OCI-LY7 (cell line): ENCODE measurements around the gene KIF16B. TPM values are rescaled to one million over a fixed set of nuclear protein-coding genes. Genes with fewer than 3 reads are reported as not detected.

Experiments used
- BruUV-seq: library from RNA; stranded (reverse); fragments of 400-500 nt; replicated peaks from 2 replicates; lab custom pipeline; 2021; lab: Mats Ljungman, UMichigan
- CTCF ChIA-PET: fragments of 300-600 bp; sonication (Branson Sonifier 250); formaldehyde crosslinking; loops from one replicate; lab custom pipeline; 2022; ENCODE audit warnings: antibody characterized with exemption; ENCODE audit not compliant: unreplicated experiment; lab: Charles Lee
- POLR2A ChIA-PET: fragments of 300-600 bp; sonication (Branson Sonifier 250); formaldehyde crosslinking; loops from one replicate; lab custom pipeline; 2022; ENCODE audit warnings: antibody characterized with exemption; lab: Charles Lee
- DNase-seq: peaks from one replicate; pipeline ENCODE4 v3.0.0-alpha.2; 2015; ENCODE audit warnings: low spot score
- H2AFZ ChIP-seq: fragments of 200-600 bp; sonication (generic), shearing (Covaris generic); 2 replicates; pipeline ENCODE4 v1.6.1; 2014; ENCODE audit warnings: mild to moderate bottlenecking, antibody characterized with exemption, low read length, moderate library complexity
- H3K27ac ChIP-seq: fragments of 200-600 bp; sonication (generic); 2 replicates; pipeline ENCODE4 v1.5.1; 2014; ENCODE audit warnings: mixed run types, low read depth, mild to moderate bottlenecking, moderate library complexity, low read length, inconsistent platforms; ENCODE audit not compliant: poor library complexity, severe bottlenecking
- H3K36me3 ChIP-seq: fragments of 200-600 bp; sonication (generic); 2 replicates; pipeline ENCODE4 v1.6.1; 2014; ENCODE audit warnings: mild to moderate bottlenecking, antibody characterized with exemption, low read length, moderate library complexity, mixed read lengths; ENCODE audit not compliant: insufficient read depth
- H3K4me1 ChIP-seq: fragments of 200-600 bp; sonication (generic); 2 replicates; pipeline ENCODE4 v1.5.1; 2014; ENCODE audit warnings: mild to moderate bottlenecking, low read length; ENCODE audit not compliant: insufficient read depth, poor library complexity, severe bottlenecking
- H3K4me2 ChIP-seq: fragments of 200-600 bp; sonication (generic); 2 replicates; pipeline ENCODE4 v1.6.1; 2014; ENCODE audit warnings: mild to moderate bottlenecking, low read length
- H3K4me3 ChIP-seq: fragments of 200-600 bp; sonication (generic); 2 replicates; pipeline ENCODE4 v1.5.1; 2014; ENCODE audit warnings: mild to moderate bottlenecking, low read depth, low read length; ENCODE audit not compliant: poor library complexity, severe bottlenecking
- H3K79me2 ChIP-seq: fragments of 200-600 bp; sonication (generic); 2 replicates; pipeline ENCODE4 v1.6.1; 2016; ENCODE audit warnings: low read depth, mild to moderate bottlenecking, low read length, moderate library complexity, mixed read lengths; ENCODE audit not compliant: insufficient read depth
- H3K9me2 ChIP-seq: fragments of 200-600 bp; sonication (generic); 2 replicates; pipeline ENCODE4 v1.6.1; 2016; ENCODE audit warnings: mild to moderate bottlenecking, low read length, mixed read lengths; ENCODE audit not compliant: insufficient read depth
- H3K9me3 ChIP-seq: fragments of 200-600 bp; sonication (generic); 2 replicates; pipeline ENCODE4 v1.6.1; 2014; ENCODE audit warnings: mild to moderate bottlenecking, mixed run types, low read length, mixed read lengths
- H4K20me1 ChIP-seq: fragments of 200-600 bp; sonication (generic); 2 replicates; pipeline ENCODE4 v1.6.1; 2014; ENCODE audit warnings: mild to moderate bottlenecking, antibody characterized with exemption, low read length, moderate library complexity, mixed read lengths; ENCODE audit not compliant: insufficient read depth
- EZH2phosphoT487 ChIP-seq: fragments of 200-600 bp; sonication (generic); IDR thresholded peaks from 2 replicates; pipeline ENCODE4 v1.6.1; 2018; ENCODE audit warnings: low read depth, borderline replicate concordance, mild to moderate bottlenecking, mixed run types, antibody characterized with exemption, low read length, moderate library complexity, mixed read lengths
- intact Hi-C: fragments of 100-400 bp; cut with micrococcal nuclease; formaldehyde crosslinking; loops from one replicate; pipeline ENCODE4 v1.10.0; 2022; ENCODE audit not compliant: unreplicated experiment
- total RNA-seq, 2 experiments: library from RNA; depleted of rRNA in 1 of 2; stranded (reverse); fragments of >200 nt in 1 of 2; shearing (Covaris generic) in 1 of 2; gene quantifications; 2 replicates each; pipeline ENCODE4 v1.2.3, GENCODE V29; 2014 to 2022
- TF ChIP-seq, protein P1 (sequence below): fragments of 200-600 bp; sonication (generic); conservative IDR thresholded peaks from 2 replicates; pipeline ENCODE4 v1.5.1; 2014; ENCODE audit warnings: mild to moderate bottlenecking, antibody characterized with exemption, low read length, moderate library complexity, mixed read lengths

The KIF16B gene
- total RNA-seq, 2 experiments from 2014 or later: 6.2 to 11.2 TPM

DNA sequence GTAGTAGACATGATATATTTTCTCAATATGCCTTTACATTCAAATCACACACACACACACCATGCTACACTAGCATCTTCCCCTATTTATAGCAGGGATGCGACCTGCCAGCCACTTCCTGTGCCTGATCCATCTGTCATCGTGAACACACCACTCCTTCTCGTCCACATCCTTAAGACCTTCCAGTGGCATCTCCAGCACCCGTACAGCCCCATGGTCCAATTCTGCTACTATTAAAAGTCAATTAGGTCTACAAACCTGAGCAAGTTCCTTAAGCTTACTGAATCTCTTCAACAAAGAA is 54.5 kb downstream of the KIF16B start:
- Histone ChIP-seq H3K4me1 (peaks cover 7% of the 10 kb centered on the region), H3K9me3 (no peaks in the 10 kb centered on the region), H2AFZ (no peak overlapping the region), H3K4me3 (no peak overlapping the region), H4K20me1 (no peaks in the 10 kb centered on the region), H3K36me3 (no peaks in the 10 kb centered on the region), H3K27ac (no peak overlapping the region), H3K79me2 (no peaks in the 10 kb centered on the region), H3K4me2 (no peak overlapping the region), H3K9me2 (no peaks in the 10 kb centered on the region)
- no TSS peak for BruUV-seq
- TF ChIP-seq, protein P1, sequence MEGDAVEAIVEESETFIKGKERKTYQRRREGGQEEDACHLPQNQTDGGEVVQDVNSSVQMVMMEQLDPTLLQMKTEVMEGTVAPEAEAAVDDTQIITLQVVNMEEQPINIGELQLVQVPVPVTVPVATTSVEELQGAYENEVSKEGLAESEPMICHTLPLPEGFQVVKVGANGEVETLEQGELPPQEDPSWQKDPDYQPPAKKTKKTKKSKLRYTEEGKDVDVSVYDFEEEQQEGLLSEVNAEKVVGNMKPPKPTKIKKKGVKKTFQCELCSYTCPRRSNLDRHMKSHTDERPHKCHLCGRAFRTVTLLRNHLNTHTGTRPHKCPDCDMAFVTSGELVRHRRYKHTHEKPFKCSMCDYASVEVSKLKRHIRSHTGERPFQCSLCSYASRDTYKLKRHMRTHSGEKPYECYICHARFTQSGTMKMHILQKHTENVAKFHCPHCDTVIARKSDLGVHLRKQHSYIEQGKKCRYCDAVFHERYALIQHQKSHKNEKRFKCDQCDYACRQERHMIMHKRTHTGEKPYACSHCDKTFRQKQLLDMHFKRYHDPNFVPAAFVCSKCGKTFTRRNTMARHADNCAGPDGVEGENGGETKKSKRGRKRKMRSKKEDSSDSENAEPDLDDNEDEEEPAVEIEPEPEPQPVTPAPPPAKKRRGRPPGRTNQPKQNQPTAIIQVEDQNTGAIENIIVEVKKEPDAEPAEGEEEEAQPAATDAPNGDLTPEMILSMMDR: no peak
- no peak for TF ChIP-seq EZH2phosphoT487
- intact Hi-C loops: loop anchor here (1.0 kb wide), 1 partner anchor 243 kb away; no protein-coding TSS in a partner anchor
- no peak for DNase-seq
- POLR2A ChIA-PET: no interaction called here
- CTCF ChIA-PET: no interaction called here

DNA sequence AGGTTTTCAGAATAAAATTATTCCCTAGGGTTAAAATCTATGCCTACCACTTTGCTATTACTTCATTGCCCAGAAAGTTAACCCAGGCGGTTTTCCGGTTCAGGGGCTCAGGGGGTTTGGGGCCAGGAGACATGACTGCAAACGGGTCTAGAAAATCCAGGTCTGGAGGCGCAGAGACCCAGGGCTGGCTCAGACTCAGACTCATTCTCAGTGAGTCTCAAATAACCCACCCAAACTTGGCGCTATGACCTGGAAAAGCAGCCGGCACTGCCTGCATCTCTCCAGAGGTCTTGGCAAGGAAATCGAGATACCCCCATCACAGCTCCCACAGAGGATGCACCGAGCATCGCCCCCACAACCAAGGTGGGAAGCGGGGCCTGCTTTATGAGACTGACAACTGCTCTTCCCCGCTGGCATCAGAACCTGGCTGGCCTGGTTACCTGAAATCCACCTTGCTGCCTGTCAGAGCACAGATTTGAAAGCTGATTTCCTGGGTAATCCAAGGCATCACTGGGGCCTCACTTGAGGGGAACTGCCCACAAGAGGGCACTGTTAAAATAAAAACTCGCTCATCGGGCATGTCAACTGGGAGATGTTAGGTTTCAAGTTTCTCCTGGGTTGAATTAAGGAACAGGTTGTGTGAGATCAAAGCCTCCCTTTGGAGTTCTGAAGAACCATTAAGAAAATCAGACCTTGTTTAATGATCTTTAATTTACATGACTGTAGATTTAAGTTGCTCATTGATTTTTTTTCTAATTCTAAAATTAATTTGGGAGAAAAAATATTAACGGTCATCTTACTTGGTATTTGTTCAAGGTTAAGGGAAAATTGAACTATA is 55.1 kb downstream of the KIF16B start:
- POLR2A ChIA-PET: no interaction called here
- Histone ChIP-seq H3K36me3 (no peaks in the 10 kb centered on the region), H4K20me1 (no peaks in the 10 kb centered on the region), H3K4me1 (peaks cover 7% of the 10 kb centered on the region), H3K4me3 (no peak overlapping the region), H3K4me2 (no peak overlapping the region), H3K9me2 (no peaks in the 10 kb centered on the region), H3K79me2 (no peaks in the 10 kb centered on the region), H3K27ac (no peak overlapping the region), H3K9me3 (no peaks in the 10 kb centered on the region), H2AFZ (no peak overlapping the region)
- no peak for TF ChIP-seq EZH2phosphoT487
- TF ChIP-seq, protein P1: peak; percentile 83
- BruUV-seq: no TSS peak
- intact Hi-C loops: loop anchor here (1.0 kb wide), 1 partner anchor 243 kb away; no protein-coding TSS in a partner anchor
- peak; percentile 55 for DNase-seq
- CTCF ChIA-PET: no interaction called here

GRCh38 chr20:16516794-16517193 is 56.5 kb downstream of the KIF16B start:
- no peaks in the 10 kb centered on the region for H3K79me2 ChIP-seq
- H3K4me2 ChIP-seq: no peak overlapping the region
- intact Hi-C loops: no loop called here
- BruUV-seq: no TSS peak
- no peaks in the 10 kb centered on the region for H3K9me3 ChIP-seq
- H3K27ac ChIP-seq: no peak overlapping the region
- H2AFZ ChIP-seq: no peak overlapping the region
- no peaks in the 10 kb centered on the region for H4K20me1 ChIP-seq
- peaks cover 7% of the 10 kb centered on the region for H3K4me1 ChIP-seq
- POLR2A ChIA-PET: no interaction called here
- H3K4me3 ChIP-seq: no peak overlapping the region
- H3K36me3 ChIP-seq: no peaks in the 10 kb centered on the region
- CTCF ChIA-PET: no interaction called here
- no peaks in the 10 kb centered on the region for H3K9me2 ChIP-seq
- no peak for DNase-seq
- TF ChIP-seq, protein P1: no peak
- no peak for TF ChIP-seq EZH2phosphoT487
